ENCODE data around the gene CLTA. TPM values are rescaled to one million over a fixed set of nuclear protein-coding genes. Genes with fewer than 3 reads are reported as not detected.

Gene CLTA
- total and polyA plus RNA-seq, 11 donors = 40.8 to 139 (median 61.8) TPM

Other genes with a start within 250 kb of the CLTA start
- not detected for gene OR2S2, start 232.8 kb upstream of the CLTA start, total RNA-seq
- gene OR2S2, start 232.8 kb upstream of the CLTA start, polyA plus RNA-seq = not detected
- gene RECK, start 154.0 kb upstream of the CLTA start, total RNA-seq = 10 to 100 TPM in 1 of 9 donors, 1 to 10 TPM in 8; 3.1 to 10.2 (median 4.9) TPM
- 1 to 10 TPM; 2.5 to 3.7 TPM for gene RECK, start 154.0 kb upstream of the CLTA start, polyA plus RNA-seq
- gene GLIPR2, start 54.2 kb upstream of the CLTA start, total RNA-seq = 10 to 100 TPM in 3 of 9 donors, 1 to 10 TPM in 6; 4.7 to 33.0 (median 7.6) TPM
- 10 to 100 TPM in 1 of 2 donors, 1 to 10 TPM in 1; 4.9 to 15.2 TPM for gene GLIPR2, start 54.2 kb upstream of the CLTA start, polyA plus RNA-seq
- gene CCIN, start 21.5 kb upstream of the CLTA start, total RNA-seq = under 1 TPM in 4 of 9 donors, not detected in 5; 0.09 to 0.20 (median 0.15) TPM
- gene CCIN, start 21.5 kb upstream of the CLTA start, polyA plus RNA-seq = under 1 TPM in 1 of 2 donors, not detected in 1; 0.25 TPM
- 10 to 100 TPM; 10.4 to 22.0 (median 11.8) TPM for gene GNE, start 67.5 kb downstream of the CLTA start, total RNA-seq
- gene GNE, start 67.5 kb downstream of the CLTA start, polyA plus RNA-seq = 10 to 100 TPM in 1 of 2 donors, 1 to 10 TPM in 1; 3.7 to 14.0 TPM
- 10 to 100 TPM; 21.7 to 49.0 (median 33.9) TPM for gene RNF38, start 209.3 kb downstream of the CLTA start, total RNA-seq
- gene RNF38, start 209.3 kb downstream of the CLTA start, polyA plus RNA-seq = 10 to 100 TPM in 1 of 2 donors, 1 to 10 TPM in 1; 6.0 to 16.7 TPM

Measured in heart left ventricle (tissue), 11 donors.